Activated naive CD8-positive, alpha-beta T cell treated with anti-CD3 and anti-CD28 coated beads, Interleukin-2, amount 50 U/mL, for 24 hours (primary cell): ENCODE results near the gene ZBP1.

Experiments
- ATAC-seq: fragments of 150-1000 bp; cut with Tn5 transposase; one replicate; pipeline ENCODE4 v1.10.0; 2021
- DNase-seq: peaks from one replicate; pipeline ENCODE4 v3.0.0; 2021
- H3K27ac Mint-ChIP-seq: one replicate; pipeline ENCODE4 v1.8.0; 2021; ENCODE audit warnings: mild to moderate bottlenecking, mixed read lengths
- H3K27me3 Mint-ChIP-seq: one replicate; pipeline ENCODE4 v1.8.0; 2021; ENCODE audit warnings: mixed read lengths
- H3K36me3 Mint-ChIP-seq: one replicate; pipeline ENCODE4 v1.8.0; 2021; ENCODE audit warnings: low read depth, mixed read lengths
- H3K4me1 Mint-ChIP-seq: one replicate; pipeline ENCODE4 v1.8.0; 2021; ENCODE audit warnings: mixed read lengths
- H3K4me3 Mint-ChIP-seq: one replicate; pipeline ENCODE4 v1.8.0; 2021; ENCODE audit warnings: mild to moderate bottlenecking, moderate library complexity, mixed read lengths
- H3K9me3 Mint-ChIP-seq: one replicate; pipeline ENCODE4 v1.8.0; 2021; ENCODE audit warnings: mixed read lengths

ZBP1 gene

DNA sequence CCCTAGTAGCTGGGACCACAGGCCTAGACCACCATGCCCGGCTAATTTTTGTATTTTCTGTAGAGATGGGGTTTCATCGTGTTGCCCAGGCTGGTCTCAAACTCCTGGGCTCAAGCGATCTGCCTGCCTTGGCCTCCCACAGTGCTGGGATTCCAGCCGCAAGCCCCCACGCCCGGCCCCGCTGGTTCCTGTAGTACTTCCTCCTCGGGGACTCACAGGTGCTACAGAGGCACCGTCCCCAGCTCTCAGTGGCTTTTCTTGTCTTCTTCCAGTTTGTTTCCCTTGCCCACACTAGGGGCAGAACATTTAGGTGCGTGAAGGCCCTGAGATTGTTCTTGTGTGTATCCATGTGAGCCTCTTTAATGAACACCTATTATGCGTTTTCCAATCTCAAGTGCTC lies 773 bp upstream of the ZBP1 start:
- Mint-ChIP-seq H3K36me3 (peaks cover 12% of the 10 kb centered on the region), H3K27ac (peak overlapping the region; percentile 79), H3K4me1 (peaks cover 61% of the 10 kb centered on the region), H3K4me3 (peak overlapping the region; percentile 71), H3K27me3 (no peaks in the 10 kb centered on the region), H3K9me3 (peaks cover 11% of the 10 kb centered on the region)
- DNase-seq (peak; percentile 49), ATAC-seq (no peak)

DNA sequence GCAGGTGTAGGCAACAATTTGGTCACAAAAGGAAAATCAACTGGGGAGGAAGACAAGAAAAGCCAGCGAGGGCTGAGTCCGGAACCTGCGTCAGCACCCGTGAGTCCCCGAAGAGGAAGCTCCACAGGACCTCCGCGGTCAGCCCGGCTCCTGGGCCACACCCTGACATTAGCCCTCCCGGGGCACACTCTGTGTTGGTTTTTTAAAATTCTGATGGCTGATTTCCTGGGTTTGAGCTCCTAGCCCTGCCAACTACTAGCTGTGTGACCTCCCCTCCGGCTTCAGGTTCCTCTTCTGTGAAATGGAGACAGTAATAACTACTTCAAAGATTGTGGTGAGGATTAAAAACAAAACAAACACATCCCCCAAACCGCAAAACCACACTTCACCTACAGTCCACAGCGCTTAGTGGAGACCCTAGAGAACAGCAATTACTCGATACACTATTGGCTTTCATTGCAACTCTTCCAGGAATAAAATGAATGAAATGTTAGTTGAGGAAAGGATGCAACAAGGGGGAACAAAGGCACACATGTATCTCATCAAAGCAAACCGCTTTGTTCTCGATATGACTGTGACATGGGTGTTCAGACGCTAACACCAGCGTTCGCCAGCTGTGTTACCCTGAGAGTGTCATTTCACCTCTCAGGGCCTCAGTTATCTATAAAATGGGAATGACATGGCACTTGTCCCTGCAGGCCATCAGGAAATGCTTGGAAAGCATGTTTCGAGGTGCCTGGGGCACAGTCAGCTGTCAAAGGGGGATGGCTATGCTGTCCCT lies 985 bp downstream of the ZBP1 start:
- Mint-ChIP-seq H3K27ac (peak overlapping the region; percentile 90), H3K4me3 (peak overlapping the region; percentile 71), H3K9me3 (no peaks in the 10 kb centered on the region), H3K27me3 (no peaks in the 10 kb centered on the region), H3K36me3 (peaks cover 3% of the 10 kb centered on the region), H3K4me1 (peaks cover 59% of the 10 kb centered on the region)
- peak; percentile 69 for DNase-seq
- peak; percentile 80 for ATAC-seq

DNA sequence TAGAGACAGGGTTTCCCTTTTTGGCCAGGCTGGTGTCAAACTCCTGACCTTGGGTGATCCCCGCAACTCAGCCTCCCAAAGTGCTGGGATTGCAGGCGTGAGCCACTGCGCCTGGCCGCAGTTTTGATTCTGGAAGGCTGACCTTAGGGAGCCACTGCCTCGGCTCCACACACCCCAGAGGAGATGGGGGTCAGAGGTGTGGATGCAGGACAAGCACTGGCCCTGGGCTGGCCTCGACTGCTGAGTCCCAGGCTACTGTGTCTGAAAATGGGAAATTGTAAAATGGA lies 1.5 kb downstream of the ZBP1 start:
- Mint-ChIP-seq H3K27ac (peak overlapping the region; percentile 90), H3K9me3 (no peaks in the 10 kb centered on the region), H3K4me3 (peak overlapping the region; percentile 71), H3K27me3 (no peaks in the 10 kb centered on the region), H3K36me3 (peaks cover 4% of the 10 kb centered on the region), H3K4me1 (peaks cover 59% of the 10 kb centered on the region)
- DNase-seq, result no peak
- ATAC-seq, result no peak

DNA sequence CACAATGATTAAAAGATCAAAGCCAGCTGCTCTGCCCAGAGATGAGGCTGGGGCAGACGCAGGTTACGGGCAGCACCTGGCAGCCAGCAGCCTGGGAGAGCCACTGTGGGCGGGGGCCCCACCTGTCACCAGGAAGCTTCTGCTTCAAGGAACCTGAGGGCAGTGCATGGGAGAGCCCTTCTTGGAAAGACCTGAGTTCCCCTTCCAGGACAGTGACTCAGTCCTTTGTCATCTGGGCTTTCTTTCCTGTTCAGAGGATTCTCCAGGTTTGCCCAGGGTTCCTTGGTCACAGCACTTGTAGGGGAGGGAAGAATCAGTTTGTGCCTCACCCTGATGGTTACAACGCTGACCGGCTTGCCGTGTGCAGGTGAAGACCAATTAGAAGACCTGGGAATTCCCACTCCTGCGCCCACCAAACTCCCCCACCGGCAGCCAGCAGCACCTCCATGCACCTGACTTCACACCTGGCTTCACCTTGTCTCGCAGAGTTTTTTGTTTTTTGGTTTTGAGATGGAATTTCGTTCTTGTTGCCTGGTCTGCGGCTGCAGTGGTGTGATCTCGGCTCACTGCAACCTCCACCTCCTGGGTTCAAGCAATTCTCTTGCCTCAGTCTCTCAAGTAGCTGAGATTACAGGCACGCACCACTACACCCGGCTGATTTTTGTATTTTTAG lies 2.0 kb downstream of the ZBP1 start:
- no peaks in the 10 kb centered on the region for H3K9me3 Mint-ChIP-seq
- ATAC-seq (no peak), DNase-seq (peak; percentile 51)
- no peaks in the 10 kb centered on the region for H3K27me3 Mint-ChIP-seq
- peak overlapping the region; percentile 90 for H3K27ac Mint-ChIP-seq
- peak overlapping the region; percentile 71 for H3K4me3 Mint-ChIP-seq
- H3K36me3 Mint-ChIP-seq, result peaks cover 5% of the 10 kb centered on the region
- H3K4me1 Mint-ChIP-seq, result peaks cover 59% of the 10 kb centered on the region

DNA sequence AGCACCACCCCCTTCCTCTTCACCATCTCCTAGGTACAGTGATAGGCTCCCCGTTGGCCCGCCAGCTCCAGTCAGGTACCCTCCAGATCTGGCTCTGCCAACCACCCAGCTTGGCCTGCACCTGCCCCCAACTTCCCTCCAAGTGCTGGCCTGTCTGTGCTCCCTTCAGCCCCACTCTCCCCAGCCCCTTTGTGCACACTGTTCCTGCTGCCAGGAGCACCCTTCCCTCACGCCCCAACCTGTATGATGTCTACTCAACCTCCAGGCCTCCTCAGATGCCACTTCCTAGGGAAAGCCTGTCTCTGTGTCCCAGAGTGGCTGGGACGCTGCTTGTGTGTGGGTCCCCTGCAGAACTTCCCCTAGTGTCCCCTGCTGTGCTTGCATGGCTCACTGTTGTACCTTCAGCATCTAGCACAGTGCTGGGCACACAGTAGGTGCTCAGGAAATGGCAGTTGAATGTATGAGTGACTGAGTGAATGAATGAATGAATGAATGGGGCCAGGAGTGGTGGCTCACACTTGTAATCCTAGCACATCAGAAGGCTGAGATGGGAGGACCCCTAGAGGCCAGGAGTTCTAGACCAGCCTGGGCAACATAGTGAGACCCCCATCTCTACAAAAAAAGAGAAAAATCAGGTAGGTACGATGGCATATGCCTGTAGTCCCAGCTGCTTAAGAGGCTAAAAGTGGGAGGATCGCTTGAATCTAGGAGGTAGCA lies 3.0 kb downstream of the ZBP1 start:
- ATAC-seq, result no peak
- H3K36me3 Mint-ChIP-seq, result peaks cover 5% of the 10 kb centered on the region
- no peak for DNase-seq
- H3K4me1 Mint-ChIP-seq, result peaks cover 53% of the 10 kb centered on the region
- H3K27ac Mint-ChIP-seq, result no peak overlapping the region
- H3K9me3 Mint-ChIP-seq, result no peaks in the 10 kb centered on the region
- no peaks in the 10 kb centered on the region for H3K27me3 Mint-ChIP-seq
- H3K4me3 Mint-ChIP-seq, result no peak overlapping the region

DNA sequence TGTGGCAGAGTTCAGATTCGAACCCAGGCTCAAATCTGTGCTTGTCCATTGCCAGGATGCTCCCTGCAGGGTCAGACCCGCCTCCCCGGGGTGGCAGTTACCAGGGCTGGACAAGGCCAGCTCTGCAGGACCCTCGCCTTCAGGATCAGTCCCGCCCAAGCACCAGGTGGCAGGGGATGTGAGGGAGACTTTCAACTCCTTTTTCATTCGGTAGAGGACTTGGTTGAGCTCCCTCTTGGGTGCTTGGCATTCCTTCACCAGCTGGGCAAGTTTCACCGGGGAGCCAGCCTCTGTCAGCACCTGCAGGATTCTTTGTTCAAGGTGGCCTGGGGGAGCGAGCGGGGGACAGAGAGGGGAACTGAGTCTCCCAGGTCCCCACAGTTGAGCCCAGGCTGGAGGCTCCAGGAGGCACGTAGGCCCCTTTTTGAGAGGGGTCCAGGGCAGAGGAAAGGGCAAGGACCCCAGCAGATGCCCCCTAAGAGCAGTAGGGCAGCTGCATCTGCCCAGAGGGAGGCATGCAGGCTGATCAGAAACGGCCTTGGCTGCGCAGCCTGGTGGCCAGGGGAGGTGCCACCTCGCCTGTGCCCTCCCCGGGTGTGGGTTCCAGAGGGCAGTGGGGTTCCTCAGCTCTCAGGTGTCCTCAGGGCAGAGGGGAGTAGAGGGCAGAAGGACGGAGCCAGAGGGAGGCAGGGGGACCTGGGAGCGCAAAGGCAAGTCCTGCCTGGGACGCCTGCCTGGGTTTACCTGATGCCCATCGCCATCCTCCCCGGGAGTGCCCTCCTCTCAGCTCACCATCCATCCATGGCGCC lies 3.9 kb downstream of the ZBP1 start:
- H3K9me3 Mint-ChIP-seq, result no peaks in the 10 kb centered on the region
- no peaks in the 10 kb centered on the region for H3K27me3 Mint-ChIP-seq
- ATAC-seq, result no peak
- H3K27ac Mint-ChIP-seq, result no peak overlapping the region
- no peak for DNase-seq
- H3K36me3 Mint-ChIP-seq, result peaks cover 5% of the 10 kb centered on the region
- H3K4me3 Mint-ChIP-seq, result no peak overlapping the region
- H3K4me1 Mint-ChIP-seq, result peaks cover 46% of the 10 kb centered on the region

DNA sequence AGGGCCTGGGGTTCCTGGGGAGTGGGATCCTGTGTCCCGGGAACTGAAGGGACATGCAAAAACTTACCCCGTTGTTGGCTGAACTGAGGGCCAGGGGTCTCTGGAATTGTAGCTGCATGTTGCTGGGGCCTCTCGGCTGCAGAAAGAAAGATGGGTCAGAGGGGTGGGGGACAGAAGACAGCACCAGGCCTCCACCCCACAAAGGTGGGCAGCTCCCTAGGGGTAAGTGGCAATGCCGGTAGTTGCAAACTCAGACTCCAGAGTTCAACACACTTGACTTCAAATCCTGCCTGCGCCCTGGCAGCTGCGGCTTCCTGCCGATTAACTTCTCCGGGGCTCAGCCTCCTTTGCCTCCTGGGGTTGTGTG lies 4.8 kb downstream of the ZBP1 start:
- Mint-ChIP-seq H3K4me1 (peaks cover 37% of the 10 kb centered on the region), H3K36me3 (peaks cover 5% of the 10 kb centered on the region), H3K4me3 (no peak overlapping the region), H3K9me3 (no peaks in the 10 kb centered on the region), H3K27me3 (no peaks in the 10 kb centered on the region), H3K27ac (no peak overlapping the region)
- DNase-seq (no peak), ATAC-seq (no peak)

DNA sequence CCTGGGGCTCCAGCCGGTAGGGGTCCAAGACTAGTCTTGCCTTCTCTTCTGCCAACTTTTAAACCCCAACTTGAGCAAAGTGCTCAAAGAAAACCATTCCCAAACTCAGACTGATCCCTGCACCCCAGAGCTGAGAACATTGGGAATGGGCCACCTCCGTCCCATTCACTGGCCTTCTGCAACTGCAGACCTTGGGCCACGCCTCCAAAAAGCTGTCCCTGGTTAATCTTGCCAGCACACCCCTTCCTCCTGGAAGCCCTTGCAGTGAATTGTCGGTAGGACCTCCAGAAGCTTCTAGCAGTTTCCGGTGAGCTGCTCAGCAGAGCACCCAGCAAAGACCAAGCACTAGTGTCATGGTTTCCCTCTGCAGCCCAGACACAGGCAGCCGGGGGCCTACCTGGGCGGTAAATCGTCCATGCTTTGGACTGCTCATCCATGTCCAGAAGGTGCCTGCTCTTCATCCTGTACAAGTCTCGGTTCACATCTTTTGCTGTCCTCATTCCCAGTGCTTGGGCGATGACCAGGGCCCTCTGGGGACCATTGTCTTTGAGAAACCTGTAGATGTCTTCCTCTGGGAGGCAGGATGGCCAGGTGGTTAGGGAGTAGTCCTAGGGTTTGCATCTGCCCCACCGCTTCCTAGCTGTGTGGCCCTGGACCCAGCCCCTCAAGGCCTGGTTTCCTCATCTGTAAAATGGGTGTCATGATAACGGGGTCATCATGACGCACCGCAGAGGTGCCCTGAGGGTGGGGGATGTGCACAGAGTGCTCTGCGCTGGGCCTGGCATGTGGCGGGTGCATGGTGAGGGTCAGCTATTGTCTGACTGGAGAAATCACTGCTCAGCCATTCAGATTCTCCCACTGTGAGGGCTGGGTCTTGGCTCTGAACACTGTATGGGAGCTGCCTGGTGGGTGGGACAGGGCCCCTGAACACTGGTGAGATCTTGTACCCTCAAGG lies 5.5 kb downstream of the ZBP1 start:
- peaks cover 5% of the 10 kb centered on the region for H3K36me3 Mint-ChIP-seq
- H3K4me3 Mint-ChIP-seq, result no peak overlapping the region
- H3K9me3 Mint-ChIP-seq, result no peaks in the 10 kb centered on the region
- H3K27ac Mint-ChIP-seq, result no peak overlapping the region
- ATAC-seq, result no peak
- peaks cover 30% of the 10 kb centered on the region for H3K4me1 Mint-ChIP-seq
- H3K27me3 Mint-ChIP-seq, result no peaks in the 10 kb centered on the region
- no peak for DNase-seq

DNA sequence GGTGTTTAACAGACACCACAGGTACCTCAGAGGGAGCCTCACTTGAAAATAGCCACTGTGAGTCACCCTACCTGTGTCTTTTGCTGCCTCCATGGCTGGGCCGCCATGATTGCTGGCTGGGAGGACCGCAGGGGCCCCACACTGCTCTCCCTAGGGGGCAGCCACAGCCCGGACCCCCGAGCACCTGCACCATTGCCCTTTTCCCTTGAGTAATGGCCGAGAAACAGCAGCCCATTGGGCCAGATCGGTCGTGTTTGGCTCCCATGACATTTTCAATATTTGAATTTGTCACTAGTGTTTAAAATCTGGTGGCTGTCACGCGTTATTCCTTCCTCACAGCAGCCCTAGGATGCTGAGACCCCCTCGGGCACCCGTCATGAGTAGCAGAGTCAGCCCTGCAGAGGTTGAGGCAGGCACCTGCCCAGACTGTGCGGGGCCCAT lies 6.7 kb downstream of the ZBP1 start:
- no peaks in the 10 kb centered on the region for H3K27me3 Mint-ChIP-seq
- peaks cover 5% of the 10 kb centered on the region for H3K36me3 Mint-ChIP-seq
- no peaks in the 10 kb centered on the region for H3K9me3 Mint-ChIP-seq
- H3K4me1 Mint-ChIP-seq, result peaks cover 18% of the 10 kb centered on the region
- H3K27ac Mint-ChIP-seq, result no peak overlapping the region
- no peak overlapping the region for H3K4me3 Mint-ChIP-seq
- no peak for ATAC-seq
- no peak for DNase-seq

DNA sequence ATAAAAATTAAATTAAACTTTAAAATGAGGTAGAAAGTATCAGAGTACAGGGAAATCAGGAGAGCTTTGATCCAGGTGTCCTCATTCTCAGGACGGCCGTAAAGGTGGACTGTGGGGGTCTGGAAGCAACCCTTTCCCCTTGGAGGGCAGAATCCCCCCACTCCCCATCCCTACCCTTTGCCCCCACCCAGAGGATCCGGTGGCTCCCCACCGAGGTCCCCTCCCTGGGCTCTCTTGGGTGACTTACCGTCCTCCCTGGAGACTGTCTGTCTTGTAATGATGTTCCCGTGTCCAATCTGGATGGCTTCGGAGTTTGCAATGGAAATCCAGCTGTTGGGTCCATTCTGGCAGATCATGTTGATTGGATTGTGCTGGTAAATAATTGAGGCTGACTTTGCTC lies 7.3 kb downstream of the ZBP1 start:
- Mint-ChIP-seq H3K27me3 (no peaks in the 10 kb centered on the region), H3K4me1 (peaks cover 12% of the 10 kb centered on the region), H3K4me3 (no peak overlapping the region), H3K36me3 (peaks cover 5% of the 10 kb centered on the region), H3K9me3 (no peaks in the 10 kb centered on the region), H3K27ac (no peak overlapping the region)
- DNase-seq (no peak), ATAC-seq (no peak)

DNA sequence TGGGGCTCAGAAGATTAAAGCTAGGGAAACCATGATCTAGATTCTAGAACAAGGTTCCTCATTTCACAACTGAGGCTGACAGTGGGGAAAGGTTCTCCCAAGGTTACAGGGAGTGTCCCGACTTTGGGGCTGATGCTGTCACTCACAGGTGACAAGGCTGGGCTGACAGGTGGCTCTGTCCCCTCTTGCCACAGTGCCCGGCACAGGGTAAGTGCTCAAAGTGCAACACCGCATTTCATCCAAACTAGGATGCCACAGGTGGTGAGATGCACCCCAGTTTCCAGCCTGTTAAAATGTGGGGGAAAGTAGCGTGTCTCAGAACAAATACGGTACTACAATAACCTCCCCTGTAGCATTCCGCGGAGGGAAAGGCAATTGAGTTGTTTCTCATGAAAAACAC lies 7.8 kb downstream of the ZBP1 start:
- Mint-ChIP-seq H3K4me1 (peaks cover 7% of the 10 kb centered on the region), H3K36me3 (peaks cover 5% of the 10 kb centered on the region), H3K27ac (no peak overlapping the region), H3K4me3 (no peak overlapping the region), H3K9me3 (no peaks in the 10 kb centered on the region), H3K27me3 (no peaks in the 10 kb centered on the region)
- ATAC-seq, result no peak
- no peak for DNase-seq

DNA sequence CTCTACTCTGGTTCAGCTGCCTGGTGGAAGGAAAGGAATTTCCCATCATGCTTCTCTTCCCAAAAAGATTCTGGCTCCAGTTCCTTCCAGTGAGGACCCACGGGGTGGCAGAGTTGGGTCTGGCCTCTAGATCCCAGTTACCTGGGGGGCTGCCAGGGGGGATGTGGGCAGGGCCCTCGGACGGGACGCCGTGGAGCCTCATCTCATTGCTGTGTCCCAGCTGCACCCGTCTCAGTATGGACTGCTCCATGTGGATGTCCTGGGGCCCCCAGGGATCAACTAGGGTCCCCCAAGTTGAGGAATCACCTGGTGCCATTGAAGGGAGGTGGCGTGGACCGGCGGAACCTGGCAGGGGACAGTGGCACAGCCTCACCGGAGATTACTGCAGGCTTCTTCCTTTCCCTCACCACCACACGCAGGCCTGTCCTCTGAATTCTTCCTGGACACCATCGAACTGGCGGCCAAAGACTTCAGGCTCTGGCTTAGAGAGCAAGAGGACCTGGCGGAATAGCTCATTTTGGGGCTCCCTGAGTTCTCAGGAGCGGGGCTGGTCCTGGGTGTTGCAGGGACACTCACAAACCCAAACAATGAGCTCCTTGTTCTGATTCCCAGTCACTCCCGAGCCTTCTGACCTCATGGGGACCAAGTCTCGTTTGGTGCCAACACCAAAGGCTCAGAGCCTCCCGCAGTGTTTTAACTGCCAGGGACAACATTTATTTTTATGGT lies 8.5 kb downstream of the ZBP1 start:
- no peak overlapping the region for H3K4me3 Mint-ChIP-seq
- ATAC-seq (no peak), DNase-seq (no peak)
- peaks cover 2% of the 10 kb centered on the region for H3K4me1 Mint-ChIP-seq
- peaks cover 5% of the 10 kb centered on the region for H3K36me3 Mint-ChIP-seq
- no peak overlapping the region for H3K27ac Mint-ChIP-seq
- H3K27me3 Mint-ChIP-seq, result no peaks in the 10 kb centered on the region
- H3K9me3 Mint-ChIP-seq, result no peaks in the 10 kb centered on the region

DNA sequence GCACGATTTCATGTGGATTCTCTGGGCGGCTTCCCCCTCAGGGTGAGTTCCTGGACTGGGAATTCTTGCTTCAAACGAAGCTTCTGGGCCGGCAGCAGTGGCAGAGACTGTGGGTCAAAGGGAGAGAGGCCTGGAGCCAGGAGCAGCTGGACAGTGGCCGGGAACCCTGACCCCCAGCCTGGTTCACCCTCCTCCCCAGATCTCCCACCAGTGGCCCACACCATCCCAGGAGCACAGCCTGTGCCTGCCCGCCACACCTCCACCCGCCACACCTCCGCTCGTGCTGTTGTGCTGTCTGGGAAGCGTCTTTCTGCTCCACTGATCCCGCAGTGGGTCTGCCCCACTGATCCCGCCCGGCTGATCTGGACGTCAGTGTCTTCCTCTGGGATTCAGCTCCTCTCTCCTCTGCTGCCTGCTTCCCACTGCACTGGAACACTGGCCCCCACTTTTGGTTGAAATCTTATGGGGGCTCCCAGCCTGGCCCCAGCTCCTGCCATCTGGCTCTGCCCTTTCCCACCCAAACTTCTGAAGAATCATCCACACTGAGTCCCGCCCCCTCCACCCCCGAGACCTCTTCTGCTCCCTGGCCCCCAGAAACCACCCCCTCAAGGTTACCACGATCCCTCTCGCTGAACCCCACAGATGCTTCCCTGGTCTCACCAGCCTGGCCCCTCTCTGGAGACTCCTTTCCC lies 9.8 kb downstream of the ZBP1 start:
- Mint-ChIP-seq H3K27ac (no peak overlapping the region), H3K4me1 (peaks cover 9% of the 10 kb centered on the region), H3K36me3 (peaks cover 6% of the 10 kb centered on the region), H3K4me3 (no peak overlapping the region), H3K27me3 (no peaks in the 10 kb centered on the region), H3K9me3 (no peaks in the 10 kb centered on the region)
- DNase-seq, result no peak
- no peak for ATAC-seq
